GM12801 (cell line): ENCODE measurements around the gene RERE.

Experiments used
- TF ChIP-seq, protein P1 (sequence below): IDR thresholded peaks from one replicate; pipeline ENCODE4 v1.5.1; 2011; ENCODE audit warnings: control low read depth; ENCODE audit not compliant: insufficient read length; ENCODE audit errors: extremely low read depth

RERE gene

DNA sequence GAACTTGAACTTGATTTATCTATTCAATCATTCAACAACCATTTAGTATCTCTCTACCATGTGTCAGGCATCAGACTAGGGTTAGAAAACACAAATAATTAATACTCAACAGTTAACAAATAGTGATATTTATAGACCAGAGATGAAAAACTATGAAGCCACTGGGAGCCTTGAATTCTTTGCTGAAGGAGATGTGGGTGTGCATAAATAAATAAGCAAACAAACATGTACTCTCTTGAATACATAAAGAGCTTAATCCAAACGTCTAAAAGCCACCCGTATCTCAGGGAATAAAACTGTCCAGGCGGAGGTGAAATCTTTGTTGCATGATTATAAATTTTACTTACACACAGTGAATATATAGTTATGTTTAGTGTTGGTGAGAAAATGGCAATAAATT lies 333.9 kb downstream of the RERE start:
- TF ChIP-seq, protein P1, sequence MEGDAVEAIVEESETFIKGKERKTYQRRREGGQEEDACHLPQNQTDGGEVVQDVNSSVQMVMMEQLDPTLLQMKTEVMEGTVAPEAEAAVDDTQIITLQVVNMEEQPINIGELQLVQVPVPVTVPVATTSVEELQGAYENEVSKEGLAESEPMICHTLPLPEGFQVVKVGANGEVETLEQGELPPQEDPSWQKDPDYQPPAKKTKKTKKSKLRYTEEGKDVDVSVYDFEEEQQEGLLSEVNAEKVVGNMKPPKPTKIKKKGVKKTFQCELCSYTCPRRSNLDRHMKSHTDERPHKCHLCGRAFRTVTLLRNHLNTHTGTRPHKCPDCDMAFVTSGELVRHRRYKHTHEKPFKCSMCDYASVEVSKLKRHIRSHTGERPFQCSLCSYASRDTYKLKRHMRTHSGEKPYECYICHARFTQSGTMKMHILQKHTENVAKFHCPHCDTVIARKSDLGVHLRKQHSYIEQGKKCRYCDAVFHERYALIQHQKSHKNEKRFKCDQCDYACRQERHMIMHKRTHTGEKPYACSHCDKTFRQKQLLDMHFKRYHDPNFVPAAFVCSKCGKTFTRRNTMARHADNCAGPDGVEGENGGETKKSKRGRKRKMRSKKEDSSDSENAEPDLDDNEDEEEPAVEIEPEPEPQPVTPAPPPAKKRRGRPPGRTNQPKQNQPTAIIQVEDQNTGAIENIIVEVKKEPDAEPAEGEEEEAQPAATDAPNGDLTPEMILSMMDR: no peak

DNA sequence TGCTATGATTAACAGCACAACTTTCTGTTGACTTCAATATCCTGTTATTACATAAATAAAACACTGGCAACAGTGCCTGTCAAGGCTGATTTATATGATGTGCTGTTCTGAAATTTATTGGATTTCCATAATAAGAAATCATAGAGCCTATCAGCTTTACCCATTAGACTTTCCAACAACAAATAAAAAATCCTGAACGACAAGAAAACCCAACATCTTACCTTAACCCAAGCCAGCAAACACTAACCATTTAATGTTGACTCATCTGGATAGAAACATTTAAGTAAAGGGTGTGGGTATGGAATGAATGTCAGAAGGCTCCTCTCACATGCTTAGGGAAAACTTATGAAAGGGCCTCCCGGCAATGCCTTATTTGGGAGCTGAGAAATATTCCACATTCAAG lies 334.5 kb downstream of the RERE start:
- TF ChIP-seq, protein P1: no peak

DNA sequence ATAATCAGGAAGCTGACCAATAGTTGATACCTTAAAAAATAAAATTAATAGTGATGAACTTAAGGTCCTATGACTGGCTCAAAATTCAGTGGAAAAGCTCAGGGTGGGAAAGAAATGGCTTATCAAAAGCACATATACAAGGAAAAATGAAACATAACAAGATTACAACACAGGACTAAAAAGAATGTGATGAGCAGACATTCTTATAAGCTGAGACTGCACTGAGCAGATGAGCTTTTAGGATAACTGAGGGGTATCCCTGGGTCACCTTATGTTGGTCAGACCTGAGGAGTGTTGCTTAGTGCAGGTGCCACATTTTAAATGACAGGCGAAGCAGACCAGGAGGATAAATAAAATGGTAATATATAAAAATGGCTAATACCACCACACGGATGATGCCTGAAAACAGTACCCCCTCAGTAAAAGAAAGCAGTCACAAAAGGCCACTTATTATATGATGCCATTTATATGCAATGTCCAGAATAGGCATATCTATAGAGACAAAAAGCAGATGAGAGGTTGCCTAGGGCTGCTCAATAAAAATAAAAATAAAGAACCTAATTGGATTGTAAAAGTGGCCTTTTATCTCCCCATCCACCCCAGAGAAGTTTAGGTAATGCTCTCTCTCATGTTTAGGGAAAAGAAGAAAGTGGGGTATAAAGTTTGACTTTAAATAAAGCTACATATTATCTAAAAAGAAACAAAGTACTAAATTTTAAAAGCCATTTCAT lies 335.6 kb downstream of the RERE start:
- TF ChIP-seq, protein P1: no peak

DNA sequence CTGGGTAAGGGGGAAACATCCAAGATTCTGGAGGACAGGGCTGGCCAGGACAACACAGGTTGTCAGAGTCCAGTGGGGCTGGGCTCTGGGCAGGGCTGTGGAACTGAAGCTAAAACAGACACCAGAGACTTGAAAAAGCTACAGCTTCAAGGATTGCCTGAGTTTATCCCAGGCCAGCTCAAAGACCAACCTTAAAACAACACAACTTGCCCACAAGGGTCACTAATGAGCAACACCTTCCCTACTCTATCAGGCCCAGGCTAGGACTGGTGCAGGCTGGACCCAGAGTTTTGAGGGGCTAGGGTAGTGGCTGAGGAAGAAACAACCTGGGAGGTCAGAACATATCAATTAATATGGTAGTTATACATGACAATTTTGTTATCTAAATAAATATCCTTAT lies 338.9 kb downstream of the RERE start:
- TF ChIP-seq, protein P1: no peak

DNA sequence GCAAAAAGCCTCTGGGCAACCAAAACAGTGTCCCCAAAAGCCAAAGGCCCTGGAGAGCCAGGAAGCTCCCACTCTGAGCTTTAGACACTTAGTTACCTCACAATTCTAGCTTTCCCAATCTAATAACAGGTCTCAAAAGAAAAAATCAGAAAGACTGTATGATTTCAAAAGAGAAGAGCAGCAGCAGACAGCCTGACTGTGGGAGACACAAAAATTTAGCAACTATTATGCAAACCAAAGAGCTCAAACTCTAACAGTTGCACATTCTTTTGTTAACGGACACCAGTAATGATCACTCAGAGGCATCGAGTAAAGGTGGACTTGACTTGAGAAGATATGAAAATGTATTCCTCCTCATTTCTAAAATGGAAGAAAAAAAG lies 339.5 kb downstream of the RERE start:
- TF ChIP-seq, protein P1: no peak

DNA sequence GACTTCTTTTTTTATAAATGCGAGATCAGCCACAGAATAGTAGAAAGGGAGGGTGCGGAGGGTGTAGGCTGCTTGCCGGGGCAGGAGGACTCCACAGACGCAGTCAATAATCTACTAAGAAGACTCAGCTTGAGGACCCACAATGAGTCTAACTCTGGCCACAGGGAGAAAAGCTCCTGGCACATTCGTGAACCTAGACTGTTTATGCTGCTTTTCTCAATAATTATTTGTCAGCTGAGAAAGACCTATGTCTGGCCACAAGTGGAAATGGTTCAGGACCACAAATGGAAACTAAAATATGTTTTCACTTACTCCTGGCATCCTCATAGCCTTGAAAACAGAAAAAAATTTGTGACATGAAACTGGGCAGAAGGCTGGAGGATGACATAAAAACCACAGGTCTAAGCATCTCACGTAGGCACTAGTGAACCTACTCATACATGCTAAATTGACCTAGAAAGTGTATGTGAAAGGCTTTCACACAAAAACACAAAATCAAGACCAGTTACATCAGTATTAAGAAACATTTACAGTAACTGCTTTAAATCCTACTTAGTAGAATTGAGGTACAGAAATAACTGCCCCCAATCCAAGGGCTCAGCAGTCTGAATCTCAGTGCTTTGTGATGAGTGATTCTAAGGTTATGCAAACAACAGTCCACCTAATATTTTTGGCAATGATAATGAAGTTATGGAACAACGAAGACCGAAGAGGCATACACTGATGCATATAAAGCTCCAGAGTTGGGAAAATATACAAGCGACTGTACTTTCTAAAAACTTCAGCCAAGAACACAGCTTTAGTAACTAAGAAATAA lies 340.1 kb downstream of the RERE start:
- TF ChIP-seq, protein P1: no peak

DNA sequence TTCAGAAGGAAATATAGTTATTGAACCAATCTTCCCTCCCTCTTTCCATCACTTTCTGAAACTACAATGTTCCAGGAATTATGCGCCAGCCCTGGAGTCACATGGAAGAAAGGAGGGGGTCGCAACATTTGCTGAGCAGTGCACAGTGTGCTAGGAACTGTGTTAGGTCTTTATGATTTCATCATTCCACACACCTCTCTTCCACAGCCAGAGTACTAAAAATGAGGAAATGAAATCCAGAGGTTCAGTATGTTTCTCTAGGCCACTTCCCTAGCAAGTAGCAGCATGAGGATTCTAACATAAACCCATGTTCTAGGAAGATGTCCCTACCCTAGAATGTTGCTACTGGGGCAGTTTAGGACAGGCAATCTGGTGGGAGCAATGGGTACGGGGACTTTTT lies 341.4 kb downstream of the RERE start:
- TF ChIP-seq, protein P1: no peak
